WTC11 (cell line): Measurements from ENCODE around the gene QKI. TPM values are rescaled to one million over a fixed set of nuclear protein-coding genes. Genes with fewer than 3 reads are reported as not detected.

ENCODE experiments used
- ATAC-seq: fragments of 200-7000 bp; cut with Tn5 transposase; 2 replicates; pipeline ENCODE4 v1.10.0; 2021; ENCODE audit warnings: mild to moderate bottlenecking, moderate library complexity
- CTCF ChIA-PET: fragments of 300-600 bp; sonication (Branson Sonifier 250); formaldehyde crosslinking; loops from one replicate; lab custom pipeline; 2021; ENCODE audit warnings: antibody characterized with exemption; lab: Charles Lee
- POLR2A ChIA-PET: fragments of 350-600 bp; sonication (Branson Sonifier 250); formaldehyde crosslinking; loops from one replicate; lab custom pipeline; 2021; ENCODE audit warnings: antibody characterized with exemption; lab: Charles Lee
- DNase-seq: peaks from one replicate; pipeline ENCODE4 v3.0.0; 2021; ENCODE audit warnings: low spot score
- H3K27ac Mint-ChIP-seq: 2 replicates; pipeline ENCODE4 v1.8.0; 2021; ENCODE audit warnings: mixed read lengths
- H3K27me3 Mint-ChIP-seq: 2 replicates; pipeline ENCODE4 v1.8.0; 2021; ENCODE audit warnings: low read depth, mild to moderate bottlenecking, moderate library complexity, mixed read lengths
- H3K36me3 Mint-ChIP-seq: 2 replicates; pipeline ENCODE4 v1.8.0; 2021; ENCODE audit warnings: mixed read lengths
- H3K4me1 Mint-ChIP-seq: 2 replicates; pipeline ENCODE4 v1.8.0; 2022; ENCODE audit warnings: mixed read lengths
- H3K4me3 Mint-ChIP-seq: 2 replicates; pipeline ENCODE4 v1.8.0; 2021; ENCODE audit warnings: mild to moderate bottlenecking, moderate library complexity, mixed read lengths
- H3K9me3 Mint-ChIP-seq: 2 replicates; pipeline ENCODE4 v1.8.0; 2021; ENCODE audit warnings: mixed read lengths
- ATF1 ChIP-seq: sonication (generic); formaldehyde crosslinking; IDR thresholded peaks from 2 replicates; pipeline ENCODE4 v1.8.1; 2023; ENCODE audit warnings: mild to moderate bottlenecking, moderate library complexity, missing genetic modification reagents
- CREM ChIP-seq: sonication (generic); formaldehyde crosslinking; IDR thresholded peaks from 2 replicates; pipeline ENCODE4 v1.8.1; 2022; ENCODE audit warnings: mild to moderate bottlenecking, missing genetic modification reagents, moderate library complexity
- ELF4 ChIP-seq: sonication (generic); formaldehyde crosslinking; IDR thresholded peaks from 2 replicates; pipeline ENCODE4 v1.8.1; 2022; ENCODE audit warnings: low read depth, mild to moderate bottlenecking, moderate library complexity, missing genetic modification reagents
- EMX1 ChIP-seq: fragments of 250-450 bp; sonication (Bioruptor Pico); IDR thresholded peaks from 2 replicates; pipeline ENCODE4 v1.8.0; 2021; ENCODE audit warnings: mild to moderate bottlenecking
- ESRRA ChIP-seq: sonication (generic); formaldehyde crosslinking; IDR thresholded peaks from 2 replicates; pipeline ENCODE4 v1.8.1; 2022; ENCODE audit warnings: mild to moderate bottlenecking, missing genetic modification reagents, borderline replicate concordance
- GABPB1 ChIP-seq: sonication (generic); formaldehyde crosslinking; IDR thresholded peaks from 2 replicates; pipeline ENCODE4 v1.8.1; 2023; ENCODE audit warnings: mild to moderate bottlenecking, missing genetic modification reagents
- GTF2I ChIP-seq: fragments of 250-450 bp; sonication (Bioruptor Pico); conservative IDR thresholded peaks from 2 replicates; pipeline ENCODE4 v1.4.0; 2021; ENCODE audit warnings: mild to moderate bottlenecking
- NR2C2 ChIP-seq: sonication (generic); formaldehyde crosslinking; IDR thresholded peaks from 2 replicates; pipeline ENCODE4 v1.8.0; 2022; ENCODE audit warnings: mild to moderate bottlenecking, missing genetic modification reagents
- NR3C1 ChIP-seq: sonication (generic); formaldehyde crosslinking; conservative IDR thresholded peaks from 2 replicates; pipeline ENCODE4 v1.8.1; 2023; ENCODE audit warnings: low read depth, mild to moderate bottlenecking, missing genetic modification reagents
- ZBTB21 ChIP-seq: sonication (generic); formaldehyde crosslinking; IDR thresholded peaks from 2 replicates; pipeline ENCODE4 v1.8.1; 2023; ENCODE audit warnings: mild to moderate bottlenecking, missing genetic modification reagents, borderline replicate concordance
- ZNF138 ChIP-seq: sonication (generic); formaldehyde crosslinking; conservative IDR thresholded peaks from 2 replicates; pipeline ENCODE4 v1.8.1; 2022; ENCODE audit warnings: mild to moderate bottlenecking, moderate library complexity, missing genetic modification reagents
- ZNF263 ChIP-seq: sonication (generic); formaldehyde crosslinking; IDR thresholded peaks from 2 replicates; pipeline ENCODE4 v1.8.1; 2022; ENCODE audit warnings: low read depth, mild to moderate bottlenecking, moderate library complexity, missing genetic modification reagents
- total RNA-seq: library from RNA; stranded (reverse); gene quantifications from 3 replicates; pipeline ENCODE4 v1.2.3, GENCODE V29; 2021
- TF ChIP-seq, protein P1 (sequence below): sonication (generic); formaldehyde crosslinking; IDR thresholded peaks from 2 replicates; pipeline ENCODE4 v1.8.1; 2023; ENCODE audit warnings: mild to moderate bottlenecking, missing genetic modification reagents
- TF ChIP-seq, protein P2 (sequence below): fragments of 200-600 bp; IDR thresholded peaks from 2 replicates; pipeline ENCODE4 v1.8.0; 2022; ENCODE audit warnings: antibody characterized with exemption
- TF ChIP-seq, protein P3 (sequence below): sonication (generic); formaldehyde crosslinking; IDR thresholded peaks from 2 replicates; pipeline ENCODE4 v1.8.1; 2023; ENCODE audit warnings: mild to moderate bottlenecking, missing genetic modification reagents, moderate library complexity
- TF ChIP-seq, protein P4 (sequence below): sonication (generic); formaldehyde crosslinking; IDR thresholded peaks from 2 replicates; pipeline ENCODE4 v1.8.1; 2022; ENCODE audit warnings: mild to moderate bottlenecking, missing genetic modification reagents, moderate library complexity, borderline replicate concordance
- TF ChIP-seq, protein P5 (sequence below): sonication (generic); formaldehyde crosslinking; IDR thresholded peaks from 2 replicates; pipeline ENCODE4 v1.8.1; 2023; ENCODE audit warnings: mild to moderate bottlenecking, missing genetic modification reagents
- TF ChIP-seq, protein P6 (sequence below): sonication (generic); formaldehyde crosslinking; IDR thresholded peaks from 2 replicates; pipeline ENCODE4 v1.8.1; 2022; ENCODE audit warnings: low read depth, mild to moderate bottlenecking, moderate library complexity, missing genetic modification reagents, borderline replicate concordance
- TF ChIP-seq, protein P7 (sequence below): sonication (generic); formaldehyde crosslinking; IDR thresholded peaks from 2 replicates; pipeline ENCODE4 v1.8.1; 2023; ENCODE audit warnings: mild to moderate bottlenecking, missing genetic modification reagents, moderate library complexity

Gene QKI
- total RNA-seq, 1 experiment from 2014 or later = 145 TPM

DNA sequence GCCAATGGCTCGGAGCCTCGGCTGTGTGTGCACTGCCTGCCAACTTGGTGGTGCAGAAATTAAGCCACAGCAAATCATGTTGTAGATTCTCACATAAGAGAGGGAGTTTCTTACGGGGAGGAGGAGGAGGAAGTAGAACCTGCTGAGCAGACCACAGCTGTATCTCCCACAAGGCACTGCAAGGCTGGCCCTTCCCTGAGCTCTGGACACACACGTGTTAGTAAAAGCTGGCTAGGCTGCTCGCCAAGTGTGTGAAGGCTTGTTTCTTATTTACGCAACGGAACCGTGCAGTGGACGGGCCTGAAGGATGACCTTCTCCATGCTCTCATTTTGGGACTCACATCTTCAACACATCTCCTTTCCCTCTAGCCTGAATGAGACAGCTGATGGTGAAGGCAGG is 15.7 kb upstream of the QKI start:
- POLR2A ChIA-PET = no interaction called here
- ATAC-seq (no peak), DNase-seq (no peak)
- Mint-ChIP-seq H3K27me3 (no peaks in the 10 kb centered on the region; the same call in 1 of the 2 replicates), H3K9me3 (no peaks in the 10 kb centered on the region), H3K27ac (no peak overlapping the region), H3K4me1 (peaks cover 63% of the 10 kb centered on the region), H3K36me3 (no peaks in the 10 kb centered on the region), H3K4me3 (no peak overlapping the region)
- CTCF ChIA-PET = no interaction called here
- TF ChIP-seq ELF4 (CRISPR knock-in tag) = no peak
- TF ChIP-seq NR3C1 (CRISPR knock-in tag) = no peak
- TF ChIP-seq, protein P1, sequence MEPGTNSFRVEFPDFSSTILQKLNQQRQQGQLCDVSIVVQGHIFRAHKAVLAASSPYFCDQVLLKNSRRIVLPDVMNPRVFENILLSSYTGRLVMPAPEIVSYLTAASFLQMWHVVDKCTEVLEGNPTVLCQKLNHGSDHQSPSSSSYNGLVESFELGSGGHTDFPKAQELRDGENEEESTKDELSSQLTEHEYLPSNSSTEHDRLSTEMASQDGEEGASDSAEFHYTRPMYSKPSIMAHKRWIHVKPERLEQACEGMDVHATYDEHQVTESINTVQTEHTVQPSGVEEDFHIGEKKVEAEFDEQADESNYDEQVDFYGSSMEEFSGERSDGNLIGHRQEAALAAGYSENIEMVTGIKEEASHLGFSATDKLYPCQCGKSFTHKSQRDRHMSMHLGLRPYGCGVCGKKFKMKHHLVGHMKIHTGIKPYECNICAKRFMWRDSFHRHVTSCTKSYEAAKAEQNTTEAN = no peak
- no peak for TF ChIP-seq ZNF138 (CRISPR knock-in tag)

DNA sequence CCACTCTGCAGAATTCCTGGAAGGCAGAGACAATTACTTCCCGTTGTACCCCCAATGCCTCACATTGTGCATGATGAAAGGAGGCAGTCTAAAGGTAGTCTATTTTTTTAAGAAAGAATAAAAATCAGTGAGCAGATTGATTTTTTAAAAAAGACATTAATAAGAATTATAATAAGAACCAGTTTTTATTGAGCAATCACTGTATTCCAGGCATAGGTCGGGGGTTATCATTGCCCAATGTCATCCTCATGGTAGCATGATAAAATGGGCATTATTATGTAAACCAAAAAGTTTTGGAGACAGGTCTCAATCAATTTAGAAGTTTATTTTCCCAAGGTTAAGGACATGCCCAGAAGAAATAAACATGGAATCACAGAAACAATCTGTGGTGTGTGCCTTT is 14.0 kb upstream of the QKI start:
- Mint-ChIP-seq H3K4me3 (no peak overlapping the region), H3K36me3 (no peaks in the 10 kb centered on the region), H3K4me1 (peaks cover 71% of the 10 kb centered on the region), H3K27ac (no peak overlapping the region), H3K9me3 (no peaks in the 10 kb centered on the region), H3K27me3 (no peaks in the 10 kb centered on the region; the same call in 1 of the 2 replicates)
- TF ChIP-seq ATF1 (CRISPR knock-in tag) = no peak
- TF ChIP-seq CREM (CRISPR knock-in tag) = no peak
- TF ChIP-seq, protein P2, sequence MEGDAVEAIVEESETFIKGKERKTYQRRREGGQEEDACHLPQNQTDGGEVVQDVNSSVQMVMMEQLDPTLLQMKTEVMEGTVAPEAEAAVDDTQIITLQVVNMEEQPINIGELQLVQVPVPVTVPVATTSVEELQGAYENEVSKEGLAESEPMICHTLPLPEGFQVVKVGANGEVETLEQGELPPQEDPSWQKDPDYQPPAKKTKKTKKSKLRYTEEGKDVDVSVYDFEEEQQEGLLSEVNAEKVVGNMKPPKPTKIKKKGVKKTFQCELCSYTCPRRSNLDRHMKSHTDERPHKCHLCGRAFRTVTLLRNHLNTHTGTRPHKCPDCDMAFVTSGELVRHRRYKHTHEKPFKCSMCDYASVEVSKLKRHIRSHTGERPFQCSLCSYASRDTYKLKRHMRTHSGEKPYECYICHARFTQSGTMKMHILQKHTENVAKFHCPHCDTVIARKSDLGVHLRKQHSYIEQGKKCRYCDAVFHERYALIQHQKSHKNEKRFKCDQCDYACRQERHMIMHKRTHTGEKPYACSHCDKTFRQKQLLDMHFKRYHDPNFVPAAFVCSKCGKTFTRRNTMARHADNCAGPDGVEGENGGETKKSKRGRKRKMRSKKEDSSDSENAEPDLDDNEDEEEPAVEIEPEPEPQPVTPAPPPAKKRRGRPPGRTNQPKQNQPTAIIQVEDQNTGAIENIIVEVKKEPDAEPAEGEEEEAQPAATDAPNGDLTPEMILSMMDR = no peak
- no peak for TF ChIP-seq NR2C2 (CRISPR knock-in tag)
- no peak for TF ChIP-seq ESRRA (CRISPR knock-in tag)
- no peak for TF ChIP-seq ZNF263 (CRISPR knock-in tag)
- TF ChIP-seq, protein P3, sequence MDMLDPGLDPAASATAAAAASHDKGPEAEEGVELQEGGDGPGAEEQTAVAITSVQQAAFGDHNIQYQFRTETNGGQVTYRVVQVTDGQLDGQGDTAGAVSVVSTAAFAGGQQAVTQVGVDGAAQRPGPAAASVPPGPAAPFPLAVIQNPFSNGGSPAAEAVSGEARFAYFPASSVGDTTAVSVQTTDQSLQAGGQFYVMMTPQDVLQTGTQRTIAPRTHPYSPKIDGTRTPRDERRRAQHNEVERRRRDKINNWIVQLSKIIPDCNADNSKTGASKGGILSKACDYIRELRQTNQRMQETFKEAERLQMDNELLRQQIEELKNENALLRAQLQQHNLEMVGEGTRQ (CRISPR knock-in tag) = no peak
- TF ChIP-seq, protein P1 = no peak
- TF ChIP-seq EMX1 (CRISPR knock-in tag) = no peak
- TF ChIP-seq, protein P4, sequence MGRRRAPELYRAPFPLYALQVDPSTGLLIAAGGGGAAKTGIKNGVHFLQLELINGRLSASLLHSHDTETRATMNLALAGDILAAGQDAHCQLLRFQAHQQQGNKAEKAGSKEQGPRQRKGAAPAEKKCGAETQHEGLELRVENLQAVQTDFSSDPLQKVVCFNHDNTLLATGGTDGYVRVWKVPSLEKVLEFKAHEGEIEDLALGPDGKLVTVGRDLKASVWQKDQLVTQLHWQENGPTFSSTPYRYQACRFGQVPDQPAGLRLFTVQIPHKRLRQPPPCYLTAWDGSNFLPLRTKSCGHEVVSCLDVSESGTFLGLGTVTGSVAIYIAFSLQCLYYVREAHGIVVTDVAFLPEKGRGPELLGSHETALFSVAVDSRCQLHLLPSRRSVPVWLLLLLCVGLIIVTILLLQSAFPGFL (CRISPR knock-in tag) = no peak
- DNase-seq (no peak), ATAC-seq (no peak)
- ChIA-PET CTCF (no interaction called here), POLR2A (no interaction called here)

DNA sequence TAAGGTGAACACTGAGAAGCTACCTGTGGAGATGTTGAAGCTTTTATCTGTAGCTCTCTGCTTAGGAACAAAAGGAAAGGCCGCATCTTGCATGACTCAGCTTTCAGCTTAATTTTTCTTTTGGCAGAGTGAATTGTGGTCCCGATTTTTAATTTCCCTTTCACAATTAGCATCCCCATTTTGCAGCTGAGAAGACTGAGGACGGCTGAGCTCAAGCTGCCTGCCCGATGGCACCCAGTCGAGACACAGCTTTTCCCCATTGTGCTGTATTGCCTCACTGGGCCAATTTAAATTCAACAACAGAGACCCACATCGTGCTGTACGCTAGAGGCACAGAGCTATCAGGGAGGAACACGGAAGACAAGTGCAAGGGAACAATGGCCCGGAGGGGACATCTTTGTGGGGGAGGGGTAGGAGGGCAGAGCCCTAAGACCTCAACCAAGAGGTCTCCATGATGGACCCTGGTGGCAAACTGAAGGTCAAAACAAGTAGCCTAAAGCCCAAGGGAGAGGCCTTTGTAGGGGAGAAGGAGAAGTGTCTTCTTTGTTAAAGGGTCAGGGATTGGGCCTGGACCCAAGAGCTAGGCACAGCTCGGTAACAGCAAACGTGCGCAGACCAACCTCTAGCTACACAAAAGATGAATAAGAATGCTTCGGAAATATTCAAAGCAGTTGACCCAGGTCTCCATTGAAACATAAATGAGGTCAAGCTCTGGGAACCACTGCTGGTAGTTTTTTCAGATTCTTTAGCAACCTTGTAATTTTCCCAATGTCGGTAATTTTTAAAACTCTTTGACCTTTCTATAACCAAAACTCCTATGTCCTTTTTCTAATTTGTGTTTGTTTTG is 13.3 kb upstream of the QKI start:
- ChIA-PET POLR2A (no interaction called here), CTCF (no interaction called here)
- no peak overlapping the region for H3K27ac Mint-ChIP-seq
- H3K9me3 Mint-ChIP-seq = no peaks in the 10 kb centered on the region
- no peak for ATAC-seq
- H3K4me3 Mint-ChIP-seq = no peak overlapping the region
- no peak for DNase-seq
- H3K27me3 Mint-ChIP-seq = no peaks in the 10 kb centered on the region; the same call in 1 of the 2 replicates
- H3K36me3 Mint-ChIP-seq = no peaks in the 10 kb centered on the region
- peaks cover 71% of the 10 kb centered on the region for H3K4me1 Mint-ChIP-seq
- TF ChIP-seq GTF2I (CRISPR knock-in tag) (0 out of 2 replicates have a peak, but pooled peaks have one; percentile 66), GABPB1 (CRISPR knock-in tag) (no peak), ZBTB21 (CRISPR knock-in tag) (no peak), ZNF263 (CRISPR knock-in tag) (no peak)
- TF ChIP-seq, protein P5, sequence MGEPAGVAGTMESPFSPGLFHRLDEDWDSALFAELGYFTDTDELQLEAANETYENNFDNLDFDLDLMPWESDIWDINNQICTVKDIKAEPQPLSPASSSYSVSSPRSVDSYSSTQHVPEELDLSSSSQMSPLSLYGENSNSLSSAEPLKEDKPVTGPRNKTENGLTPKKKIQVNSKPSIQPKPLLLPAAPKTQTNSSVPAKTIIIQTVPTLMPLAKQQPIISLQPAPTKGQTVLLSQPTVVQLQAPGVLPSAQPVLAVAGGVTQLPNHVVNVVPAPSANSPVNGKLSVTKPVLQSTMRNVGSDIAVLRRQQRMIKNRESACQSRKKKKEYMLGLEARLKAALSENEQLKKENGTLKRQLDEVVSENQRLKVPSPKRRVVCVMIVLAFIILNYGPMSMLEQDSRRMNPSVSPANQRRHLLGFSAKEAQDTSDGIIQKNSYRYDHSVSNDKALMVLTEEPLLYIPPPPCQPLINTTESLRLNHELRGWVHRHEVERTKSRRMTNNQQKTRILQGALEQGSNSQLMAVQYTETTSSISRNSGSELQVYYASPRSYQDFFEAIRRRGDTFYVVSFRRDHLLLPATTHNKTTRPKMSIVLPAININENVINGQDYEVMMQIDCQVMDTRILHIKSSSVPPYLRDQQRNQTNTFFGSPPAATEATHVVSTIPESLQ = no peak
- TF ChIP-seq, protein P6, sequence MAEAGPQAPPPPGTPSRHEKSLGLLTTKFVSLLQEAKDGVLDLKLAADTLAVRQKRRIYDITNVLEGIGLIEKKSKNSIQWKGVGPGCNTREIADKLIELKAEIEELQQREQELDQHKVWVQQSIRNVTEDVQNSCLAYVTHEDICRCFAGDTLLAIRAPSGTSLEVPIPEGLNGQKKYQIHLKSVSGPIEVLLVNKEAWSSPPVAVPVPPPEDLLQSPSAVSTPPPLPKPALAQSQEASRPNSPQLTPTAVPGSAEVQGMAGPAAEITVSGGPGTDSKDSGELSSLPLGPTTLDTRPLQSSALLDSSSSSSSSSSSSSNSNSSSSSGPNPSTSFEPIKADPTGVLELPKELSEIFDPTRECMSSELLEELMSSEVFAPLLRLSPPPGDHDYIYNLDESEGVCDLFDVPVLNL (CRISPR knock-in tag) = no peak
- TF ChIP-seq, protein P7, sequence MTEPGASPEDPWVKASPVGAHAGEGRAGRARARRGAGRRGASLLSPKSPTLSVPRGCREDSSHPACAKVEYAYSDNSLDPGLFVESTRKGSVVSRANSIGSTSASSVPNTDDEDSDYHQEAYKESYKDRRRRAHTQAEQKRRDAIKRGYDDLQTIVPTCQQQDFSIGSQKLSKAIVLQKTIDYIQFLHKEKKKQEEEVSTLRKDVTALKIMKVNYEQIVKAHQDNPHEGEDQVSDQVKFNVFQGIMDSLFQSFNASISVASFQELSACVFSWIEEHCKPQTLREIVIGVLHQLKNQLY (CRISPR knock-in tag) = no peak
